Neural cell (in vitro differentiated cells): ENCODE results near the gene UNC5C.

Source experiments
- CTCF ChIP-seq: fragments of 450-650 bp; IDR thresholded peaks from 2 replicates; pipeline ENCODE4 v1.5.1; 2014; ENCODE audit warnings: antibody characterized with exemption, mild to moderate bottlenecking, moderate library complexity; ENCODE audit not compliant: poor library complexity, severe bottlenecking
- EP300 ChIP-seq: fragments of 450-650 bp; conservative IDR thresholded peaks from 2 replicates; pipeline ENCODE4 v1.6.1; 2014; ENCODE audit warnings: antibody characterized with exemption, mild to moderate bottlenecking, moderate library complexity; ENCODE audit not compliant: poor library complexity, severe bottlenecking
- POLR2AphosphoS5 ChIP-seq: IDR thresholded peaks from 2 replicates; pipeline ENCODE4 v1.6.1; 2012
- TAF1 ChIP-seq: IDR thresholded peaks from 2 replicates; pipeline ENCODE4 v1.6.1; 2012; ENCODE audit warnings: low read depth
- TF ChIP-seq, protein P1 (sequence below): IDR thresholded peaks from 2 replicates; pipeline ENCODE4 v1.6.1; 2012; ENCODE audit warnings: borderline replicate concordance

DNA sequence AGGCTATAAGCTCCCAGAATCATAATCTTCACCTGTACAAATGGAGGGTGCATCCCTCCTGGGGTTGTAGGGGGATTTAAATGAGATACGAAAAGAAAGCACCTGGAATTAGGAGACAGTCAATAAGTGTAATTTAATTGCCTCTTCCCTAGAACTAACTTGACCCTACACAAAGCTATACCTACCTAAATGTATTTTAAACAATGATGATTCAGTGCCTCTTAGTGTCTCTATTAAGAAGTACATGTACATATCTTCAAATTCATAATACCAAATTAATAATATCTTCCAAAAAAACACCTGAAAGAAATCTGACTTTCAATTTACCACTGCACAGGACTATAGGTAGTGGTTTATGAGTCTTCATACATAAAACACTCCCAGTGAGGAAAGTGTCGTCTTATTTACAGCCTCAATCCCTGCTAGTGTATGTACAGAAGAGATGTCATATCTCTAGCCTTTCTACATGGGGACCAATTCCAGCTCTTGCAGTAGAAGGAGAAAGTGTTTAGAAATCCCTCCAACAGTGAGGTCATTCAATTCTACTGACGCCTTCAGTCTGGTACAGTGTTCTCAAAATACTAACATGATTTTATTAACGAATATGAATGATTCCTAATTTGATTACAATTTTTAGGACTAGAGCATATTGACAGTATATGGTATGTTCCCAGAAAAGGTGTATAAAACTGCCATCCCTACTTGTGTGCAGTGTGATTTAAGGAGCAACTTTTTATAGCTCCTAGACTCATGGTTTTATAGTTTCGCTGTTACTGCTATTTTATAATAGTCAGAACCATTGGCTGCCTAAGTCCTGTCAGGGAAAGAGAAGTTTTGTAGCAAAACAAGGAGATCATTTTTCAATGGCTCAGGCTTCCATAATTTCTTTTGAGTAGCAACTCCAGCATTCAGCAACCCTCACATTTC, 282.7 kb downstream of the UNC5C start:
- TF ChIP-seq CTCF: no peak
- TF ChIP-seq, protein P1, sequence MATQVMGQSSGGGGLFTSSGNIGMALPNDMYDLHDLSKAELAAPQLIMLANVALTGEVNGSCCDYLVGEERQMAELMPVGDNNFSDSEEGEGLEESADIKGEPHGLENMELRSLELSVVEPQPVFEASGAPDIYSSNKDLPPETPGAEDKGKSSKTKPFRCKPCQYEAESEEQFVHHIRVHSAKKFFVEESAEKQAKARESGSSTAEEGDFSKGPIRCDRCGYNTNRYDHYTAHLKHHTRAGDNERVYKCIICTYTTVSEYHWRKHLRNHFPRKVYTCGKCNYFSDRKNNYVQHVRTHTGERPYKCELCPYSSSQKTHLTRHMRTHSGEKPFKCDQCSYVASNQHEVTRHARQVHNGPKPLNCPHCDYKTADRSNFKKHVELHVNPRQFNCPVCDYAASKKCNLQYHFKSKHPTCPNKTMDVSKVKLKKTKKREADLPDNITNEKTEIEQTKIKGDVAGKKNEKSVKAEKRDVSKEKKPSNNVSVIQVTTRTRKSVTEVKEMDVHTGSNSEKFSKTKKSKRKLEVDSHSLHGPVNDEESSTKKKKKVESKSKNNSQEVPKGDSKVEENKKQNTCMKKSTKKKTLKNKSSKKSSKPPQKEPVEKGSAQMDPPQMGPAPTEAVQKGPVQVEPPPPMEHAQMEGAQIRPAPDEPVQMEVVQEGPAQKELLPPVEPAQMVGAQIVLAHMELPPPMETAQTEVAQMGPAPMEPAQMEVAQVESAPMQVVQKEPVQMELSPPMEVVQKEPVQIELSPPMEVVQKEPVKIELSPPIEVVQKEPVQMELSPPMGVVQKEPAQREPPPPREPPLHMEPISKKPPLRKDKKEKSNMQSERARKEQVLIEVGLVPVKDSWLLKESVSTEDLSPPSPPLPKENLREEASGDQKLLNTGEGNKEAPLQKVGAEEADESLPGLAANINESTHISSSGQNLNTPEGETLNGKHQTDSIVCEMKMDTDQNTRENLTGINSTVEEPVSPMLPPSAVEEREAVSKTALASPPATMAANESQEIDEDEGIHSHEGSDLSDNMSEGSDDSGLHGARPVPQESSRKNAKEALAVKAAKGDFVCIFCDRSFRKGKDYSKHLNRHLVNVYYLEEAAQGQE: no peak
- TF ChIP-seq POLR2AphosphoS5: no peak
- TF ChIP-seq EP300: no peak
- TF ChIP-seq TAF1: no peak
